LHCN-M2 (cell line): ENCODE results near the gene CCR2. TPM values are rescaled to one million over a fixed set of nuclear protein-coding genes. Genes with fewer than 3 reads are reported as not detected.
A peak's percentile ranks its signal among the peaks of the same experiment; 100 is the strongest.
"Not testable (repeated sequence)": the region's sequence is repeated elsewhere in the genome, so short reads cannot be mapped to it uniquely, and the experiment has no call there.

Experiments used
- DNase-seq: peaks from one replicate; pipeline ENCODE4 v3.0.0-alpha.2; 2012; ENCODE audit warnings: low read depth
- total RNA-seq: library from RNA; depleted of rRNA; stranded (reverse); fragments of >200 nt; gene quantifications from 2 replicates; pipeline ENCODE4 v1.2.3, GENCODE V29; 2014

Gene CCR2
- total RNA-seq, 1 experiment from 2014 or later, result not detected

- no peak for DNase-seq
These were observed 21.9 kb downstream of the CCR2 start for GRCh38 chr3:46375814-46376213.

GRCh38 chr3:46378426-46378942 is 24.6 kb downstream of the CCR2 start:
- DNase-seq, result peak; percentile 49

GRCh38 chr3:46380471-46381221 is 26.7 kb downstream of the CCR2 start:
- DNase-seq, result peak; percentile 41

GRCh38 chr3:46381625-46382024 is 27.7 kb downstream of the CCR2 start:
- DNase-seq, result no peak

- DNase-seq, result no peak
These were observed 29.5 kb downstream of the CCR2 start for GRCh38 chr3:46383211-46383950.

GRCh38 chr3:46383951-46384330 is 30.0 kb downstream of the CCR2 start:
- no peak for DNase-seq

GRCh38 chr3:46386205-46386604 is 32.3 kb downstream of the CCR2 start:
- DNase-seq, result peak; percentile 94

- DNase-seq, result not testable (repeated sequence)
These were observed 34.9 kb downstream of the CCR2 start for GRCh38 chr3:46388847-46389246.

- no peak for DNase-seq
These were observed 35.4 kb downstream of the CCR2 start for GRCh38 chr3:46389306-46389705.

- DNase-seq, result not testable (repeated sequence)
These were observed 37.6 kb downstream of the CCR2 start for GRCh38 chr3:46391526-46391925.

GRCh38 chr3:46393011-46393410 is 39.1 kb downstream of the CCR2 start:
- no peak for DNase-seq

GRCh38 chr3:46393554-46394434 is 39.9 kb downstream of the CCR2 start:
- DNase-seq, result no peak

GRCh38 chr3:46395210-46395661 is 41.3 kb downstream of the CCR2 start:
- no peak for DNase-seq

- no peak for DNase-seq
These were observed 42.0 kb downstream of the CCR2 start for GRCh38 chr3:46395766-46396530.

- no peak for DNase-seq
These were observed 43.2 kb downstream of the CCR2 start for GRCh38 chr3:46397111-46397510.

GRCh38 chr3:46398186-46398955 is 44.5 kb downstream of the CCR2 start:
- DNase-seq, result no peak

GRCh38 chr3:46399098-46399497 is 45.2 kb downstream of the CCR2 start:
- DNase-seq, result no peak

- DNase-seq, result no peak
These were observed 45.6 kb downstream of the CCR2 start for GRCh38 chr3:46399557-46399956.

- DNase-seq, result peak; percentile 96
These were observed 46.3 kb downstream of the CCR2 start for GRCh38 chr3:46400000-46400734.
